WTC11 (cell line): Measurements from ENCODE around the gene ERF. TPM values are rescaled to one million over a fixed set of nuclear protein-coding genes. Genes with fewer than 3 reads are reported as not detected.

Experiments used
- ATAC-seq: fragments of 200-7000 bp; cut with Tn5 transposase; 2 replicates; pipeline ENCODE4 v1.10.0; 2021; ENCODE audit warnings: mild to moderate bottlenecking, moderate library complexity
- CTCF ChIA-PET: fragments of 300-600 bp; sonication (Branson Sonifier 250); formaldehyde crosslinking; loops from one replicate; lab custom pipeline; 2021; ENCODE audit warnings: antibody characterized with exemption; lab: Charles Lee
- POLR2A ChIA-PET: fragments of 350-600 bp; sonication (Branson Sonifier 250); formaldehyde crosslinking; loops from one replicate; lab custom pipeline; 2021; ENCODE audit warnings: antibody characterized with exemption; lab: Charles Lee
- DNase-seq: peaks from one replicate; pipeline ENCODE4 v3.0.0; 2021; ENCODE audit warnings: low spot score
- H3K27ac Mint-ChIP-seq: 2 replicates; pipeline ENCODE4 v1.8.0; 2021; ENCODE audit warnings: mixed read lengths
- H3K27me3 Mint-ChIP-seq: 2 replicates; pipeline ENCODE4 v1.8.0; 2021; ENCODE audit warnings: low read depth, mild to moderate bottlenecking, moderate library complexity, mixed read lengths
- H3K36me3 Mint-ChIP-seq: 2 replicates; pipeline ENCODE4 v1.8.0; 2021; ENCODE audit warnings: mixed read lengths
- H3K4me1 Mint-ChIP-seq: 2 replicates; pipeline ENCODE4 v1.8.0; 2022; ENCODE audit warnings: mixed read lengths
- H3K4me3 Mint-ChIP-seq: 2 replicates; pipeline ENCODE4 v1.8.0; 2021; ENCODE audit warnings: mild to moderate bottlenecking, moderate library complexity, mixed read lengths
- H3K9me3 Mint-ChIP-seq: 2 replicates; pipeline ENCODE4 v1.8.0; 2021; ENCODE audit warnings: mixed read lengths
- ATF6 ChIP-seq: sonication (generic); formaldehyde crosslinking; IDR thresholded peaks from 2 replicates; pipeline ENCODE4 v1.8.1; 2023; ENCODE audit warnings: mild to moderate bottlenecking, missing genetic modification reagents
- CREM ChIP-seq: sonication (generic); formaldehyde crosslinking; IDR thresholded peaks from 2 replicates; pipeline ENCODE4 v1.8.1; 2022; ENCODE audit warnings: mild to moderate bottlenecking, missing genetic modification reagents, moderate library complexity
- E2F4 ChIP-seq: sonication (generic); formaldehyde crosslinking; IDR thresholded peaks from 2 replicates; pipeline ENCODE4 v1.8.1; 2022; ENCODE audit warnings: low read depth, mild to moderate bottlenecking, moderate library complexity, missing genetic modification reagents, borderline replicate concordance
- ETV6 ChIP-seq: sonication (generic); formaldehyde crosslinking; IDR thresholded peaks from 2 replicates; pipeline ENCODE4 v1.8.1; 2022; ENCODE audit warnings: mild to moderate bottlenecking, missing genetic modification reagents
- FOXK1 ChIP-seq: sonication (generic); formaldehyde crosslinking; IDR thresholded peaks from 2 replicates; pipeline ENCODE4 v1.8.0; 2022; ENCODE audit warnings: mild to moderate bottlenecking, moderate library complexity, missing genetic modification reagents
- IRF1 ChIP-seq: sonication (generic); formaldehyde crosslinking; IDR thresholded peaks from 2 replicates; pipeline ENCODE4 v1.8.0; 2023; ENCODE audit warnings: missing genetic modification reagents
- JUN ChIP-seq: sonication (generic); formaldehyde crosslinking; IDR thresholded peaks from 2 replicates; pipeline ENCODE4 v1.8.0; 2023; ENCODE audit warnings: mild to moderate bottlenecking, missing genetic modification reagents
- NFATC4 ChIP-seq: fragments of 250-450 bp; sonication (Bioruptor Pico); IDR thresholded peaks from 2 replicates; pipeline ENCODE4 v1.9.0; 2021; ENCODE audit warnings: mild to moderate bottlenecking
- RELA ChIP-seq: sonication (generic); formaldehyde crosslinking; IDR thresholded peaks from 2 replicates; pipeline ENCODE4 v1.8.1; 2022; ENCODE audit warnings: missing genetic modification reagents, mild to moderate bottlenecking, borderline replicate concordance
- SMAD4 ChIP-seq: sonication (generic); formaldehyde crosslinking; IDR thresholded peaks from 2 replicates; pipeline ENCODE4 v1.8.0; 2022; ENCODE audit warnings: mild to moderate bottlenecking, missing genetic modification reagents
- SP1 ChIP-seq: sonication (generic); formaldehyde crosslinking; conservative IDR thresholded peaks from 2 replicates; pipeline ENCODE4 v1.8.1; 2022; ENCODE audit warnings: missing genetic modification reagents
- USF2 ChIP-seq: sonication (generic); formaldehyde crosslinking; IDR thresholded peaks from 2 replicates; pipeline ENCODE4 v1.8.1; 2023; ENCODE audit warnings: mild to moderate bottlenecking, missing genetic modification reagents, moderate library complexity
- ZNF121 ChIP-seq: sonication (generic); formaldehyde crosslinking; IDR thresholded peaks from 2 replicates; pipeline ENCODE4 v1.8.0; 2023; ENCODE audit warnings: missing genetic modification reagents
- ZNF219 ChIP-seq: sonication (generic); formaldehyde crosslinking; IDR thresholded peaks from 2 replicates; pipeline ENCODE4 v1.8.0; 2023; ENCODE audit warnings: missing genetic modification reagents, mild to moderate bottlenecking, borderline replicate concordance
- ZNF416 ChIP-seq: fragments of 250-450 bp; sonication (Bioruptor Pico); IDR thresholded peaks from 2 replicates; pipeline ENCODE4 v1.9.0; 2021; ENCODE audit warnings: mild to moderate bottlenecking, inconsistent platforms
- ZNF423 ChIP-seq: fragments of 250-450 bp; sonication (Bioruptor Pico); IDR thresholded peaks from 2 replicates; pipeline ENCODE4 v2.1.2; 2022; ENCODE audit warnings: mild to moderate bottlenecking, moderate library complexity
- total RNA-seq: library from RNA; stranded (reverse); gene quantifications from 3 replicates; pipeline ENCODE4 v1.2.3, GENCODE V29; 2021

Gene ERF
- total RNA-seq, 1 experiment from 2014 or later = 65.9 TPM

- Mint-ChIP-seq H3K27ac (peak overlapping the region; percentile 63; the same call in 1 of the 2 replicates), H3K4me3 (no peak overlapping the region), H3K27me3 (peaks cover 5% of the 10 kb centered on the region), H3K9me3 (no peaks in the 10 kb centered on the region), H3K4me1 (peaks cover 22% of the 10 kb centered on the region), H3K36me3 (0 out of 2 replicates have a peak, but pooled peaks cover 2% of the 10 kb centered on the region)
- CTCF ChIA-PET = interaction anchor here (3.2 kb wide), 1 partner anchor 9 kb away, joined by 21 read pairs; no protein-coding TSS in a partner anchor
- ATAC-seq (no peak), DNase-seq (no peak)
- TF ChIP-seq FOXK1 (CRISPR knock-in tag) = no peak
- no peak for TF ChIP-seq ZNF219 (CRISPR knock-in tag)
- no peak for TF ChIP-seq ZNF423 (CRISPR knock-in tag)
- no peak for TF ChIP-seq ETV6 (CRISPR knock-in tag)
- no peak for TF ChIP-seq SMAD4
- TF ChIP-seq SP1 (CRISPR knock-in tag) = no peak
- no peak for TF ChIP-seq ATF6
- no peak for TF ChIP-seq NFATC4
- no peak for TF ChIP-seq IRF1 (CRISPR knock-in tag)
- TF ChIP-seq CREM (CRISPR knock-in tag) = no peak
- TF ChIP-seq ZNF121 = no peak
- TF ChIP-seq JUN = no peak
- TF ChIP-seq RELA (CRISPR knock-in tag) = no peak
- POLR2A ChIA-PET = no interaction called here
Observed at GRCh38 chr19:42271045-42271419, 16.1 kb upstream of the ERF start.

- DNase-seq (no peak), ATAC-seq (no peak)
- Mint-ChIP-seq H3K36me3 (0 out of 2 replicates have a peak, but pooled peaks cover 2% of the 10 kb centered on the region), H3K27ac (no peak overlapping the region), H3K4me1 (peaks cover 22% of the 10 kb centered on the region), H3K9me3 (no peaks in the 10 kb centered on the region), H3K27me3 (peaks cover 6% of the 10 kb centered on the region), H3K4me3 (peak overlapping the region; percentile 80; the same call in 1 of the 2 replicates)
- ChIA-PET POLR2A (interaction anchor here (1.5 kb wide), 1 partner anchor 9 kb away, joined by 5 read pairs; no protein-coding TSS in a partner anchor), CTCF (interaction anchor here (3.2 kb wide), 1 partner anchor 9 kb away, joined by 21 read pairs; no protein-coding TSS in a partner anchor)
- TF ChIP-seq E2F4 (CRISPR knock-in tag) (no peak), ZNF416 (no peak), USF2 (CRISPR knock-in tag) (no peak), ZNF423 (CRISPR knock-in tag) (0 out of 2 replicates have a peak, but pooled peaks have one; percentile 39)
Observed at GRCh38 chr19:42270346-42271044, 15.6 kb upstream of the ERF start.
